Activated CD4-positive, alpha-beta T cell treated with anti-CD3 and anti-CD28 coated beads, Interleukin-2, amount 50 U/mL, for 16 hours (primary cell): ENCODE measurements around the gene TTC1.
A peak's percentile ranks its signal among the peaks of the same experiment; 100 is the strongest.
"Not testable (repeated sequence)": the region's sequence is repeated elsewhere in the genome, so short reads cannot be mapped to it uniquely, and the experiment has no call there.

Experiments used
- DNase-seq: peaks from one replicate; pipeline ENCODE4 v3.0.0-alpha.2; 2020

TTC1 gene

GRCh38 chr5:160001457-160001856 lies 7.5 kb upstream of the TTC1 start:
- no peak for DNase-seq

GRCh38 chr5:160007514-160007913 lies 1.4 kb upstream of the TTC1 start:
- no peak for DNase-seq

GRCh38 chr5:160008529-160008876 lies 436 bp upstream of the TTC1 start:
- DNase-seq, result not testable (repeated sequence)

- DNase-seq, result no peak
These were observed 651 bp downstream of the TTC1 start for GRCh38 chr5:160009591-160009989.

- DNase-seq, result no peak
These were observed 2.5 kb downstream of the TTC1 start for GRCh38 chr5:160011471-160011870.

- DNase-seq, result not testable (repeated sequence)
These were observed 5.3 kb downstream of the TTC1 start for GRCh38 chr5:160014197-160014596.

GRCh38 chr5:160018945-160019625 lies 10.1 kb downstream of the TTC1 start:
- no peak for DNase-seq

- DNase-seq, result no peak
These were observed 11.4 kb downstream of the TTC1 start for GRCh38 chr5:160020266-160020770.

- no peak for DNase-seq
These were observed 12.0 kb downstream of the TTC1 start for GRCh38 chr5:160020964-160021363.

- peak; percentile 74 for DNase-seq
These were observed 13.0 kb downstream of the TTC1 start for GRCh38 chr5:160021831-160022446.

GRCh38 chr5:160023007-160023907 lies 14.3 kb downstream of the TTC1 start:
- DNase-seq, result no peak

- no peak for DNase-seq
These were observed 15.1 kb downstream of the TTC1 start for GRCh38 chr5:160023908-160024630.

GRCh38 chr5:160029004-160029403 lies 20.1 kb downstream of the TTC1 start:
- no peak for DNase-seq

- no peak for DNase-seq
These were observed 20.7 kb downstream of the TTC1 start for GRCh38 chr5:160029540-160030139.

- no peak for DNase-seq
These were observed 21.9 kb downstream of the TTC1 start for GRCh38 chr5:160030631-160031377.

- DNase-seq, result no peak
These were observed 24.8 kb downstream of the TTC1 start for GRCh38 chr5:160033546-160034252.

- DNase-seq, result no peak
These were observed 27.3 kb downstream of the TTC1 start for GRCh38 chr5:160036243-160036642.

GRCh38 chr5:160036884-160037283 lies 27.9 kb downstream of the TTC1 start:
- no peak for DNase-seq

GRCh38 chr5:160039810-160040470 lies 31.0 kb downstream of the TTC1 start:
- peak; percentile 20 for DNase-seq

- no peak for DNase-seq
These were observed 31.5 kb downstream of the TTC1 start for GRCh38 chr5:160040471-160040835.

GRCh38 chr5:160042671-160043070 lies 33.7 kb downstream of the TTC1 start:
- no peak for DNase-seq
